IPS-15b (cell line): ENCODE measurements around the gene TSPO.

Experiments
- H3K27me3 ChIP-seq: one replicate; pipeline ENCODE4 v1.6.1; 2013; ENCODE audit warnings: low read length; ENCODE audit not compliant: control insufficient read depth, insufficient read depth
- H3K36me3 ChIP-seq: one replicate; pipeline ENCODE4 v1.6.1; 2013; ENCODE audit warnings: low read length; ENCODE audit not compliant: control insufficient read depth, insufficient read depth
- H3K4me1 ChIP-seq: one replicate; pipeline ENCODE4 v1.6.1; 2013; ENCODE audit warnings: mild to moderate bottlenecking, low read length; ENCODE audit not compliant: control insufficient read depth, insufficient read depth
- H3K4me3 ChIP-seq: one replicate; pipeline ENCODE4 v1.5.1; 2013; ENCODE audit warnings: low read depth, low read length
- H3K9ac ChIP-seq: one replicate; pipeline ENCODE4 v1.6.1; 2013; ENCODE audit warnings: low read depth, mild to moderate bottlenecking, low read length
- H3K9me3 ChIP-seq: one replicate; pipeline ENCODE4 v1.6.1; 2013; ENCODE audit warnings: mild to moderate bottlenecking, low read length; ENCODE audit not compliant: control insufficient read depth, insufficient read depth

Gene TSPO

DNA sequence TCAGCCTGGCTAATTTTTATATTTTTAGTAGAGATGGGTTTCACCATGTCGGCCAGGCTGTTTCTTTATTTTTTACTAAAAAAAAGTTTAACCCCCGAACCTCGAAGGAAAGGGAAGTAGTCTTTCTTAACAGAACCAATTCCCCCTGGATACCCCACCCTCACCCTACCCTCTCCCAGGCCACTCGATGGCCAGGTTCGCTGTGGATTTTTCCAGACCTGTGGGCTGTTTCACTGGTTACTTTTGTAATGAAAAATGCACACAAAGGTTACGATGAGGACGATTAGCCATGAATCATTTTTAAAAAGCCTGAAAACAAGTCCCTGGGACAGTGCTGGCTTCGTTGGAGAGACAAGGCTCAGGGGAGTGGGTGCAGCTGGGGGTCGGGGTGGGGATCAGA lies 2.5 kb downstream of the TSPO start:
- no peaks in the 10 kb centered on the region for H3K9me3 ChIP-seq
- H3K36me3 ChIP-seq, result no peaks in the 10 kb centered on the region
- H3K9ac ChIP-seq, result no peak overlapping the region
- no peak overlapping the region for H3K4me3 ChIP-seq
- H3K4me1 ChIP-seq, result no peaks in the 10 kb centered on the region
- H3K27me3 ChIP-seq, result peaks cover 8% of the 10 kb centered on the region

DNA sequence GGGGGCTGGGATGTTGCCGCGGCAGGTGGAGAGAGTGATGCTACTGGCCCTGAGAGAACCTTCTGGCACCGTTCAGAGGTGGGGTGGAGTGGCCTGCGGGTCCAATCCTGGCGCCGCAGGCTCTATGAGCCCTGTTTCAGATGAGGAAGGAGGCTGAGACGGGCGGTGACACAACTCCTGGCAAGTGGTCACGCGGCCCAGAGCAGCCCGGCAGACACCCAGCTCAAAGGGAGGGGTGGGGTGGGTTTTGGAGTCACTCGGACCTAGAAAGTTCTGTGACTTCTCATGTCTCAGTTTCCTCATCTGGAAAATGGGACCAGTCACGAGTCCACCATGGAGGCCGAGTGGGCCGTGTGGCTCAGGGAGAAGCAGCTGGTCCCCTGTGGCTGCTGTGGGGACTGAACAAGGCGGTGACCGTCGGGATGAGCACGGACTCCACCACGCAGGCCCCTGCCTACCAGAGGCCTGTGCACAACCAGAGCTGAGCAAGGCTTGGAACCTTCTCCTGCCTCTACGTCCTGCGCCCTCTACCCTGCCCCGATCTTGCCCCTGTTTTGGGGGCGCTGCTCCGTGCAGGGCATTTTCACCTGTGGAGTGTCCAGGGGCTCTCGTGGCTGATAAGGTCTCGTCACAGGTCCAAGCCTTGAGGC lies 3.7 kb downstream of the TSPO start:
- Histone ChIP-seq H3K4me3 (no peak overlapping the region), H3K9ac (no peak overlapping the region), H3K27me3 (peaks cover 8% of the 10 kb centered on the region), H3K4me1 (no peaks in the 10 kb centered on the region), H3K9me3 (no peaks in the 10 kb centered on the region), H3K36me3 (no peaks in the 10 kb centered on the region)

DNA sequence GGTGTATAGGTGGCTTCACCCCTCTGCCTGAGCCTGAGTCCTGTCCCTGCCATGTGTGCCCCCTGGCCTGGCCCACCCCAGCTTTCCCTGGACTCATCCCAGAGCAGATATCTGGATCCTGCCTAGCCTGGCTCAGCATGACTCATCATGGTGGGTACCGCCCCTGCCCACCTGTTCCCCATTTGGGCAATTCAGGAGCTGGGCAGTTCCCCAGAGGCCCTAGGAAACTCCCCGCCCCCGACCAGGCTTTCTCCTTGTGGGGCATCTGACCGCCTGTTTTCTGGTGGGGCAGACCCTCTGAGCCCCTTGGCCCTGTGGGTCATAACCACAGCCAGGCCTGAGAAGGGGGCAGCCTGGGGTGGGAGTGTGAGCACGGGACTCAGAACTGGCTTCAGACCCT lies 4.4 kb downstream of the TSPO start:
- no peak overlapping the region for H3K9ac ChIP-seq
- no peaks in the 10 kb centered on the region for H3K9me3 ChIP-seq
- peaks cover 4% of the 10 kb centered on the region for H3K27me3 ChIP-seq
- H3K4me1 ChIP-seq, result no peaks in the 10 kb centered on the region
- H3K36me3 ChIP-seq, result no peaks in the 10 kb centered on the region
- no peak overlapping the region for H3K4me3 ChIP-seq

DNA sequence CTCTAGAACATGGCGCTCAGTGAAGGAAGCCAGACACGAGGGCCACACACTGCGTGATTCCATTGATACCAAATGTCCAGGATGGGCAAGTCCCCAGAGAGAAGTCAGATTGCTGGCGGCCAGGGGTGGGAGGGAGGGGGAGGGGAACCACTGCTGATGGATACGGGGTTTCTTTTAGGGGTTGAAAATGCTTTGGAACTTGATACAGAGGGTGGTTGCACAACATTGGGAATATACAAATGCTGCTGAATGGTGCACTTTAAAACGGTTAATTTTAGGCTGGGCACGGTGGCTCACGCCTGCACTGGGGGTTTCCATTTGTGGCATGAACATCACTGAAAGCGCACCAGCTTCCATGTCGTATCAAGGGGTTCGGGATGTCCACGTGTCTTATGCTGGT lies 5.1 kb downstream of the TSPO start:
- no peaks in the 10 kb centered on the region for H3K36me3 ChIP-seq
- H3K4me1 ChIP-seq, result no peaks in the 10 kb centered on the region
- no peak overlapping the region for H3K4me3 ChIP-seq
- H3K9ac ChIP-seq, result no peak overlapping the region
- H3K27me3 ChIP-seq, result peaks cover 2% of the 10 kb centered on the region
- no peaks in the 10 kb centered on the region for H3K9me3 ChIP-seq

DNA sequence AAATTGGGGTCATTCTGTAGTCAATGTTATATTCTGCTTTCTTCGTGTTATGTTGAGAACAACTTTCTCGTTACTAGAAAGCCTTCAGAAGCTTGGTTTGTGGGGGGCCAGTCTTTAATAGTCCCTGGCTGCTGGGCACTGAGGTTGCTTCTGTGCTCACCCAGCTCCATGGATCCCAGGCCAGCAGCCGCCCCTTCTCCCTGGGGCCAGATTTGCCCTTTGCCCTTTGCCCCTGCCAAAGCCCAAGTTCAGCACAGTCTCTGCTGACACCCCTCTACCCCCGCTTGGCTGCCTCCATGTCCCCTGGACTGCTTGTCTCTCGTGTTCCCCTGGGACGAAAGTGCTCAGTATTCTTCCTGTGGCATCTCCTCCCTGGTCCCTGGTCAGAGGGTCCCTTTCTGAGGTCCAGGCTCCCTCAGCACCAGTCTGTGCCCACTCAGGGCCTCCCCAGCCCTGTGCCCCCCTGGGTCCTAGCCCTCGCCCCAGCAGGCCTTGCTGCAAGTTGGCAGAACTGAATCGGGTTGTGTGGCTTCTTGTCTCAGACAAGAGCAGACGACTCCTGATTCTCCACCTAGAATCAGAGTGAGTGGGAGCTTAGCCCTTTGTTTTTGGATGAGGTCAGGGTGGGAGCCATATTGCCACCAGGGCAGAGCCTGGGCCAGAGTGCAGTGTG lies 6.7 kb downstream of the TSPO start:
- Histone ChIP-seq H3K27me3 (no peaks in the 10 kb centered on the region), H3K4me1 (no peaks in the 10 kb centered on the region), H3K9ac (no peak overlapping the region), H3K9me3 (no peaks in the 10 kb centered on the region), H3K36me3 (no peaks in the 10 kb centered on the region), H3K4me3 (no peak overlapping the region)

DNA sequence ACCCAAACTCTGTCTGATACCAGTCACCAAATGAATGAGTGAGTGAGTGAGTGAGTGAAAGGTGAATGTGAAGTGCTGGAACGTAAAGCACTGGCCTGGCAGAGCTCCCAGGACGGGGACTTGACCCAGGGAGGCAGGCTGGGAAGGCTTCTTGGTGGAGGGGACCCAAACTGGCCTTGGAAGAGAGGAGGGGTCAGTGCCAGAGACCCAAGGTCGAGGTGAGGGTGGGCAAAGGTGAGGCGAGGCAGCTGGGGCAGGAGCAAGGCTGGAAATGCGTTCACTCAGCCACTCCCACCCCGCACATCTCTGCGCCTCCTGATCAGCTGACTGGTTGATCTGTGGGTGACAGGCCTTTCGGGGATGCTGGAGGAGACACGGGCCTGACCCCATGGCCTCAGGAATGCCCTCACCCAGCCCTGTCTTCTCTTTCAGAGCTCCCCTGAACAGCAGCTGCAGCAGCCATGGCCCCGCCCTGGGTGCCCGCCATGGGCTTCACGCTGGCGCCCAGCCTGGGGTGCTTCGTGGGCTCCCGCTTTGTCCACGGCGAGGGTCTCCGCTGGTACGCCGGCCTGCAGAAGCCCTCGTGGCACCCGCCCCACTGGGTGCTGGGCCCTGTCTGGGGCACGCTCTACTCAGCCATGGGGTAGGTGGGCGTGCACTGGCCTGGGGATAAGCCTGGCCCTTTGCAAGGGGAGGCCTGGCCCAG lies 7.6 kb downstream of the TSPO start:
- H3K4me1 ChIP-seq, result no peaks in the 10 kb centered on the region
- no peaks in the 10 kb centered on the region for H3K9me3 ChIP-seq
- no peak overlapping the region for H3K4me3 ChIP-seq
- no peak overlapping the region for H3K9ac ChIP-seq
- H3K36me3 ChIP-seq, result no peaks in the 10 kb centered on the region
- no peaks in the 10 kb centered on the region for H3K27me3 ChIP-seq

DNA sequence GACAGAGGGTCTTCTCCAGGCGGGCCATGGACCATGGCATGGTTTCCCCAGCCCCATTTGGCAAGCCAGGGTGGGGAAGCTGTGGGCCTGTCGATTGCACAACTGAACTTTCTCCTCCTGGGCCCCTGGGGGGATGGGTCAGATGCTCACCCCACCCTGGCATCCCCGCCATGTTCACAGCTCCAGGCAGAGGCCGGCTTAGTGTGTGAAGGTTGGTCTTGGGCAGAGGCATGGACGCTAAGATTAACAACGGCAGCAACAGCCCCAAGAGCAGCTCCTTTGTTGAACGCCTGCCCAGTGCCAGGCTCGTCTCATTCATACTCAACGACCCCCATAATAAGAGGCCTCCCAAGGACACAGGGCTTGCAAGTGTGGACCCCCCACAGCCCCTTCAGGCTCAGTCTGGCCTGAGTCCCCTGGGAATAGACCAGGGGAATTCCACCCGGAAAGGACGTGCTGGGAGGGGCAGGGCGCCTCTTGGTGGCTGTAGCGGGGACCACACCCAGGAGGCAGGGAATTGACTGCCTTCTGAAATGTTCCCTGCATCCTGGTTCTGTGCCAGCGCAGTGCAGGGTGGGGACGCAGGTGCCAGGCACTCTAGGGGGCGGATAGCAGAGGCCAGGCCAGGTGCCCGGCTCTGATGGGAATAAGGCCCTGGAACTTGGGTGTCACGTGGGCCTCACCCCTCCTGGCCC lies 8.3 kb downstream of the TSPO start:
- Histone ChIP-seq H3K9me3 (no peaks in the 10 kb centered on the region), H3K9ac (no peak overlapping the region), H3K4me3 (no peak overlapping the region), H3K36me3 (no peaks in the 10 kb centered on the region), H3K27me3 (no peaks in the 10 kb centered on the region), H3K4me1 (no peaks in the 10 kb centered on the region)

DNA sequence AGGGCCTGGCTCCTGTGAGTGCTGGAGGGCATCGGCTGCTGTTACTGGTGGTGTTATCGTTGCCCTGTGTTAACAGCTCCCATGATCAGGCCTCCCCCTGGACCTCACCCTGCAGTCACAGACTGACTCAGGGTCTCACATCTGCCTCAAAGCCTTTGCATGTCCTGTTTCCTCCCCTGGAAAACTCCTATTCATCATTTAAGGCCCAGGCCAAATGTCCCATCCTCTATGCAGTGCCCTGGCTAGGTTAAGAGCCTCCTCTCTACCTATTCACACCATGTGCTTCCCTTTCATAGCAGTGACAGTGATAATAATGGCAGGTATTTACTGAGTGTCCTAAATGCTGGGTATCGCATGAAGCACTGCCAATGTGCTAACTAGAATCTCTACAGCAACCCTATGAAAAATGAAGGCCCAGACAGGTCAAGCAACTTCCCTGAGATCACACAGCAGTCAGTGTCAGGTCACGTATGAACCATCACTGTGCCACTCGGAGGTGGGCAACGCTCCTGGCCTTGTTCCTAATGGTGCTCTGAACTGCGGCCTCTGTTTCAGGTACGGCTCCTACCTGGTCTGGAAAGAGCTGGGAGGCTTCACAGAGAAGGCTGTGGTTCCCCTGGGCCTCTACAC lies 9.3 kb downstream of the TSPO start:
- no peaks in the 10 kb centered on the region for H3K27me3 ChIP-seq
- H3K9me3 ChIP-seq, result no peaks in the 10 kb centered on the region
- no peaks in the 10 kb centered on the region for H3K36me3 ChIP-seq
- no peaks in the 10 kb centered on the region for H3K4me1 ChIP-seq
- no peak overlapping the region for H3K9ac ChIP-seq
- H3K4me3 ChIP-seq, result no peak overlapping the region

DNA sequence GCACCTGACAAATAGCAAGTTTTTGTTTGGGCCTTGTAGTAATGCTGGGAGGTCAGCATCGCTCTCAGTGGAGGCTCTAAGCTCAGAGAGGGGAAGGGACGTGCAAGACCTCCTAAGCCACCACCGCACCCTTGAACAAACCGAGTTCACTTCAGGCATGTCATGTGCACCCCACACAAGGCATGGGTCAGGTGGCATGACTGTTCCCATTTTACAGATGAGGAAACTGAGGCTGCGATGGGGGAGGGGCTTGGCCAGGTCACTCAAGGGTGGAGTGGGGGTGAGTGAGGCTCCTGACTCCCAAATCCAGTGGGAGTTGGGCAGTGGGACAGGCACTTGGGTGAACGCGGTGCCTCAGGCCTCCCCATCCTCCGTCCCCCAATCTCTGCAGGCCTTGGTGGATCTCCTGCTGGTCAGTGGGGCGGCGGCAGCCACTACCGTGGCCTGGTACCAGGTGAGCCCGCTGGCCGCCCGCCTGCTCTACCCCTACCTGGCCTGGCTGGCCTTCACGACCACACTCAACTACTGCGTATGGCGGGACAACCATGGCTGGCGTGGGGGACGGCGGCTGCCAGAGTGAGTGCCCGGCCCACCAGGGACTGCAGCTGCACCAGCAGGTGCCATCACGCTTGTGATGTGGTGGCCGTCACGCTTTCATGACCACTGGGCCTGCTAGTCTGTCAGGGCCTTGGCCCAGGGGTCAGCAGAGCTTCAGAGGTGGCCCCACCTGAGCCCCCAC lies 11.2 kb downstream of the TSPO start:
- H3K4me3 ChIP-seq, result no peak overlapping the region
- H3K9ac ChIP-seq, result no peak overlapping the region
- no peaks in the 10 kb centered on the region for H3K9me3 ChIP-seq
- H3K36me3 ChIP-seq, result no peaks in the 10 kb centered on the region
- no peaks in the 10 kb centered on the region for H3K27me3 ChIP-seq
- H3K4me1 ChIP-seq, result no peaks in the 10 kb centered on the region

DNA sequence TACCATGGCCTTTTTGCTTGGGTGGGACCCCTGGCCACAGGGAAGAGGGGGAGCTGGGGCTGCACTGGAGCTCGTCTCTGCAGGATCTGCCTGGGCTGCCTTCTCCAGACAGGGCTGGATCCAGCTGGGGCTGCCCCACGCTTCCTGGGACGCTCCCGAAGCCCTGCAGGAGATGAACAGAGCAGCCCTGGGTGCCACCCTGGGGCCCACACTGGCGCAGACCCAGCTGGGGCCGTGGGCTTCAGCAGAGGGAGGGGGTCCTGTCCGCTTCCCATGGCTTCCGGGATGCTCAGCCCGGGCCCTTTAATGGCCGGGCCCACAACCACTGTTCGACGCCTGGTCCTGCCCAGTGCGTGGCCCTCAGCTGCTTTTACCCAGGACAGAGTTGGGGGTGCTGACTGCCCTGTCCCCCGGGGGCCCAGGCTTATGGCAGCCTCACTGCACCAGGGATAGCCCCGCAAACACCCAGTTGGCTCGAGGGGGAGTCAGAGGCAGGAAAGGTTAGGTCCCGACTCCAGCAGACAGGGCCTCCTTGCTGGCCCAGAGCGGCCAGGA lies 12.0 kb downstream of the TSPO start:
- no peaks in the 10 kb centered on the region for H3K27me3 ChIP-seq
- no peaks in the 10 kb centered on the region for H3K9me3 ChIP-seq
- no peaks in the 10 kb centered on the region for H3K4me1 ChIP-seq
- peaks cover 7% of the 10 kb centered on the region for H3K36me3 ChIP-seq
- H3K9ac ChIP-seq, result no peak overlapping the region
- no peak overlapping the region for H3K4me3 ChIP-seq

DNA sequence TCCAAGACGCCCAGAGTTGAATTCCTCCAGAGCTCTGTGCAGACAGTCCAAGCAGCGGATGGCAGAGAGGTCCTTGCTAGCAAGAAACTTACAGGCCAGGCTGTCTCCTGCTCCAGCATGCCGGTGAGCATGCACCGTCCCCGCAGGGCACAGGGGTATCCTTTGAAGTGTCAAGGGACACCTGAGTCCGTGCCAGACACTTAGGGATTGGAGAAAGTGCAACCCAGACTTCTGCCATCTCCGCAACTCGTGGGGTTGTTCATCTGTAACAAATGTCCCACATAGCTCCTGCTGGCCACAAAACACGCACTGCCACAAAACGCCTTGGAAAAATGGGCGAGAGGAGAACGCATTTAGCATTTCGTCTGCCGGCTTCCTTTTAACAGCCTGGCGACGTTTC lies 13.3 kb downstream of the TSPO start:
- Histone ChIP-seq H3K9me3 (no peaks in the 10 kb centered on the region), H3K4me3 (no peak overlapping the region), H3K9ac (no peak overlapping the region), H3K27me3 (no peaks in the 10 kb centered on the region), H3K4me1 (no peaks in the 10 kb centered on the region), H3K36me3 (peaks cover 12% of the 10 kb centered on the region)
